Stimulated activated CD8-positive, alpha-beta memory T cell treated with anti-CD3 and anti-CD28 coated beads, Interleukin-15, amount 100 ng/mL, for 48 hours (primary cell): ENCODE results near the gene FBXW4.

Experiments used
- DNase-seq, 2 donors: peaks; one replicate each; pipeline ENCODE4 v3.0.0-alpha.2; 2020; ENCODE audit warnings: low read depth in 2 of 2

FBXW4 gene

DNA sequence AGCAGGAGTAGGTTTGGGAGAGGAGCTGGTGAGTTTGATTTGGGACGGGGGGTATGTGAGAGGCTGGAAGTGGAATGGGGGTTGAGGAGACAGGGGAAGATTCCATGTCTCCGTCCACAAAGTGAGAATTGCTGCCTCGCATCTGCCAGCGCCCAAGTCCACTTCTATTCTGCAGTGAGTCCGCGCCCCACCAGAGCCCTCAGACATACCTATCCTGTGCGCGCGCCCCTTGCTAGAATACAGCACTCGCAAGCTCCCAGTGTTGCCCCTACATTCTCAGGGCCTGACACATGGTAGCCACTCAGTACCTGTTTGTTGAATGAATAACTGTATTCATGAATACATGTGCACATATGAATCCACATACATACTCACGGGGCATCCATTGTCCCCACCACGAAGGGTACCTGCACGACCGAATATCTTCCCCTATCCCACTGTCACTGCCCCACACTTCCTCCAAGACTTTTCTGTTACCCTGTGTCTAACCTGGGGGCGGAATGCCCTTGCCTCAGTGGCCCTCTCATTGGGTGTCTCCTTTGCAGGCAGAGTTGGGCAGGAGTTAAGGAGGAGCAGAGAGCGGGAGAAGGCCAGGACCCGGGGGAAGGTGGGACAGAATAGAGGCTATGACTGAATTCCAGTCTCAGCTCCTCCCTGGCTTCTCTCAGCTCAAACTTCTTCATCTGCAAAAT is 126.8 kb downstream of the FBXW4 start:
- DNase-seq, result no peak

DNA sequence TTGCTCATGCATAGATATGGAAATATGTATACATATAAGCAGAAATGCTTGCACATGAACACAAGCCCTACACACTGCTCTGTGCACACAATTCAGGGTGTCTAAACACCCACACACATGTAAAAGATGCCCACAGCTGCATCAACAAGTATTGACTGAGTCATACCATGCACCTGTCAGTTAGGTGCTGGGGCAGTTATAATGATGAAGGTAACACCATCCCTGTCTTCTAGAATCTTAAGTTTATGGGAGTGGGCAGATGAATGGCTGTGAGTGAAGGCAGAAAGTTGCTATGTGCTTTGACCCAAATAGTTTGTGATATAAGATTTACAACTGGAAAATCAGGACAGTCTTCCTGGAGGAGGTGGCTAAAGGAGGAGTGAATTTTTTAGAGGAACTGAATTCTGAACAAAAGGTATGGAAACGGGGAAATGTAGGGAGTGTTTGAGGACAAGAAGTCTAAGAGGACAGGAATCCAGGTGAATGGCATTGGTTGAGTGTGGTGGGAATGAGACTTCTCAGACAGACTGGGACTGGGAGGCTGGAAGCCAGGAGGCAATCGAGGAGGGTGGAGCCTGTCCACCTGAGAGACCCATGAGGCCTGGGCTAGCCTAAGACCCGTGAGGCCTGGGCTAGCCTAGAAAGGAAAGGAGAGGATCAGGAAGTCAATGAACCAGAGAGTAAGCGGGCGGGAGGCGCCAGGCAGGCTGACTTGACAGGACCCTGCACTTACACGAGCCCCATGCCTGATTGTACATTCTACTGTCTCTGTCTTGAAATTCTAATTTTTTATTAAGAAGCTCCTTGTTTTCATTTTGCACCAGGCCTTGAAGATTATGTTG is 127.6 kb downstream of the FBXW4 start:
- DNase-seq, result no peak

DNA sequence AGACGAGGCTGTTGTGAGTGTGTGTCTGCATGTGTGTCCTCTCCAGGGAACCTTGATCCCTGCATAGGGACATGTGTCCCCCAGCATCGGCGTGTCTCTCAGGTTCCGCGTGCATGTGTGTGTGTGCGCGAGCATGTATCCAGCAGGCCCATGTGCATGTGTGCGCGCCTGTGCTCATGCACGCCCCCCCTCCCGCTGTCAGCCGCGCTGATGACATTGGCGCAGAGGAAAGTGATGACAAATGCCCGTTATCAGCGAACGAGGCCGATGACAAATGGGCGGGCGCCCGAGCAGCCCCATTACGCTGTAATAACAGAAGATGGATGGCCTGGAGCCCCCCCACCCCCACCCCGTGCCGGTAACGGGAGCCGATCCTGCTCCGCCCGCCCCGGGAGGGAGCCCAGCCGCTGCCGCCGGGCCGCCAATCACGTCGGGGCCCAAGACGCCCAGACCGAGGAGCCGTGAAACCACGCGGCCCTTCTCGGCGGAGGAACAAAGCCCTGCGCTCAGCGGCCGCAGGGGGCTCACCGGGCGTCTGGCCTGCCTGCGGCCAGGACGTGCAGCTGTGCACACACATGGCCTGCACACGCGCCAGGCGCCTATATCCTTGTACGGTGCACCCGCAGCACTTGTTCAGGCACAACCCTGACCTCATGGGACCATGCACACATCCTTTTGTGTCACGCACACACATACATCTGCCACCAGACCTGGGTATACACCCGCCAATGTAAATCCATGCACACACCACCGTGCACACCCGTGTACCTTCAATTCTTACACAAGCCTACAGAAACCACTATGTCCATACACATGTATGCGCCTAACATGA is 128.4 kb downstream of the FBXW4 start:
- no peak for DNase-seq

DNA sequence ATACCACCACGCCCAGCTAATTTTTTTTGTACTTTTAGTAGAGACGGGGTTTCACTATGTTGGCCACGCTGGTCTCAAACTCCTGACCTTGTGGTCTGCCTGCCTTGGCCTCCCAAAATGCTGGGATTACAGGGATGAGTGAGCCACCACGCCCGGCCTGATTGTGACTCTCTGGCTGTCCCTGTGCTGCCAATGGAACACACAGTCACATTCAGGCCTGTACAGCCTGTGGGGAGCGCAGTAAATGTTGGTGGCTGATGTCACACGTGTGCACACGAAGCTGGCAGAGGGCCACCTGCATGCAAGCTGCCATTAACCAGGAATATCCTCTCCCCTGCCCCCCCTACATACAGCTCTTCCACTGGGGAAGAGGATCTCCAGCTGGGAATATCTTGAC is 129.0 kb downstream of the FBXW4 start:
- no peak for DNase-seq

DNA sequence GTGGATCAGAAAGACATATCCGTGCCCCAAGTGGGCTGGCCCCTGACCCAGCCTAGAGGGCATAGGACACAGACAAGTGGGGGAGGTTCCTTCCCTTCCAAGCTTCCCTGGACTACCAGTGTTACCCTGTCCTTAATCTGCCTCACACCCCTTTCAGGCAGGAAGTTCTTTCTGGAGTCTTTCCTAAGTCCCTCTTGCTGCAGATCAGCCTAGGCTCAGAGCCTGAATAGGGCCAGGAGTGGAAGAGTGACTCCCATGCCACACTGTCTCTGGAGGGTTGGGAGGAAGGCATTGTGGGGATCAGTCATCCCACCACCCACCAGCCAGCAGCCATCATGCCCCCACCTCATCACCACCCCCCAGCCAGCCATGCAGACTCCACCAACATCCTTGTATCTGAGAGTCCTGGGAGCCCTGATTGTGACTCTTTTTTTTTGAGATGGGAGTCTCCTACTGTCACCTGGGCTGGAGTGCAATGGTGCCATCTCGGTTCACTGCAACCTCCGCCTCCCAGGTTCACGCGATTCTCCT is 129.5 kb downstream of the FBXW4 start:
- no peak for DNase-seq

DNA sequence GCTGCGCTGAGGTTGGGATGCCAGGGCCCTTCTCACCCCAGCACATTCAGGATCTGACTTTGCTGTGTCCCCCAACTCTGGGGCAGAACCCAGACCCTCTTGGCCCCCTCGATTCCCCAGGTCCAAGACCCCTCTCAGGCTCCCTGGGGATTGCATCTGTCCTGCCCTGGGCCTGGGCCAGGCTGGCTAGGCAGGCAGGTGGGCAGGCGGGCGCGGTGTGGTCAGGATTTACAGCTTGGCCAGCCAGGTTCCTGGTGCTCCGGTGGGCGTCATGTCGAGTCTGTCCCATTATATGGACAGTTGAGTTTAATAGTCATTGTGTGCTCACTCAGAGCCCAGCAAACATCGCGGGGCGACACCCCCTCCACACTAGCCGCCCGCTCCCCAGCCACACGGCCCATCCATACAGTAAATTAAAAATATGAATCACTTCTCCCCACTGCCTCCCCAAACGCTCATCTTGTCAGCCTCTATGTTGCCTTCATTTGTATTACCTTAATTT is 130.4 kb downstream of the FBXW4 start:
- DNase-seq, result no peak

DNA sequence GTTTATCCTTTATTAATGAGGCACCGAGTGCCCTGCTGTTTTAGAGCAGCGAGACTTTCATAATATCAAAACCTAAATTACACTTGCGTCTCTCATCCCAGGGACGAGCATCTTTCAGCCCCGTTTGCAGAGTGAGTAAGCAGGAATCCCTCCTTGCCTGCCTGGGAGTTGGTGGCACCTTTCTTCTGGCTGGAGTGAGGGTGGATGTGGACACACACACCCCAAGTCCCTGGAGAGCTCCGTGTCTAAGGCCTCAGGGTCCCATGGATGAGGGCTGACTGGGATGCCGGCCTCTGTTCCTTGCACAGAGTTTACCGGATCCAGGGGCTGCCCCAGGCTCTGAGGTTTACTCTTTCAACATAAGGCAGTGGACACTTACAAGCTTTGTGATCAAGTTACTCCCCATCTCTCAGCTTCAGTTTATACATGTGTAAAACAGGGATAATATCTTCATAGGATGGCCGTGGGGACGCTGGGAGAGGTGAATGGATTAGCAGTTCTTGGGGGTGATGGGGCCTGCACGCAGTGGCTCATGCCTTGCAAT is 131.4 kb downstream of the FBXW4 start:
- no peak for DNase-seq

- no peak for DNase-seq
These were observed 132.0 kb downstream of the FBXW4 start for GRCh38 chr10:101563007-101563406.

DNA sequence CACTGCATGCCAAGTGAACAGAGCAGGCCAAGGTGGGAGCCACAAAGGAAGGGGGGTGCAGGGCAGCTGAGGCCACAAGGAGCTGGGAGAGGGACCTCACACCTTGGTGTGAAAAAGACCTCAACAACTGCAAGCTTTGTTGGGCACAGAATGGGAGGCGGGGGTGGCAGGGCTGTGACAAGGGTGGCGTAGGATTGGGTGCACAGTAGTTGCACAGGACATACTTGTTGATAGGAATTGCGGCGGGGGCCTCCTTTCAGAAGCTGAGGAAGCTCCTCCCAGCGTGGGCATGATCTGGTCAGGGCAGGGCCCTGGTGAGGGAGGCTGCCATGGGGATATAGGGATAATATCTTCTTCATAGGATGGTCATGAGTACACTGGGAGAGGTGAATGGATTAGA is 132.7 kb downstream of the FBXW4 start:
- no peak for DNase-seq

- no peak for DNase-seq
These were observed 133.7 kb downstream of the FBXW4 start for GRCh38 chr10:101561068-101561915.
